Measurements from ENCODE around the gene COL1A2.

- TF ChIP-seq CTCF (IDR thresholded peaks at IDR 0.05) (no peak), POLR2A (IDR thresholded peaks at IDR 0.05; ENCODE audit: low read depth) (no peak), POLR2AphosphoS5 (IDR thresholded peaks at IDR 0.05) (no peak)
Observed at GRCh38 chr7:94477878-94478277, 83.2 kb downstream of the COL1A2 start.

Data from esophagus muscularis mucosa (tissue), 3 donors.